HTERT RPE-1 (cell line): Measurements from ENCODE around the gene TNFSF13.
"Not testable (repeated sequence)": the region's sequence is repeated elsewhere in the genome, so short reads cannot be mapped to it uniquely, and the experiment has no call there.

Source experiments
- in situ Hi-C: fragments of 300-500 bp; cut with MboI; formaldehyde crosslinking; loops from 4 replicates; pipeline ENCODE4 v1.14.3; 2020; ENCODE audit warnings: low sequenced_read_pairs

TNFSF13 gene

DNA sequence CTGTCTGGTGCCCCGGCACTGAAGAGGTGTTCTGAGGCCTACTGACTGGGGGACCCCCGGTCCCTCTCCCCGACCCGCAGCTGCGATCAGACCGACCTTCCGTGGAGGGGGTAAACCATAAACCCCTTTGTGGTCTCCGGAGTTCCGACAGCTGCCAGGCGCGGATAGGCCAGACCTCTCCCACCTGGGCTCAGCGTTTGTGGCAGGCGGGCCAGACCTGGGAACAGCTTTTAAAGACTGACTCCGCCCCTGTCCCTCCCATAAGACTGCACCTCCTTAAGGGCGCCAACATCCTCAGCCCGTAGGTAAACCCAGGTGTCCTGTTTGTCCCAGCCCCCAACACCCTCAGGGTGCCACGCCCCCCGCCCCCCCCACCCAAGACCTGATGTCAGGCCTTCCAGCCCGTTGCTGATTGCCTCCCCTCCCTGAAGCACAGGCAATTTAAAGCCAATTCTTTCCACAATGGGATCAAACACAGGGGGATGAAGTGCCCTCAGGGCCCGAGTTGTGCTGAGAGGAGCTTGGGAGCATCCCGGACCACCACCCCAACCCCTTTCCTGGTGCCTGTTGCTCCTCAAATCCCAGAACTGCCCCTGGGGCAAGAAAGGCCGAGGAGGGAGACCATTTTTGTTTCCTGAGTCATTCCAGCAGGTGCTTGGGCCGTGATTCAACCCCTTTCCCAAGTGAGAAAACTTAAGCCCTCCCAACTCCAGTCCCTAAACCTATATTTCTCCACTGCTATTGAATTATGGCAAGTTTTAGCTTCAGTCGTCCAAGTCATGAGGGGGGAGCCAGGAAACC is 31.5 kb downstream of the TNFSF13 start, which contains the start of gene SOX15:
SOX15 (minus strand) TSS at position 204 of the 801 bp plus-strand sequence. CDS start 418 bp downstream, outside the sequence.
- in situ Hi-C loops, result no loop called here

DNA sequence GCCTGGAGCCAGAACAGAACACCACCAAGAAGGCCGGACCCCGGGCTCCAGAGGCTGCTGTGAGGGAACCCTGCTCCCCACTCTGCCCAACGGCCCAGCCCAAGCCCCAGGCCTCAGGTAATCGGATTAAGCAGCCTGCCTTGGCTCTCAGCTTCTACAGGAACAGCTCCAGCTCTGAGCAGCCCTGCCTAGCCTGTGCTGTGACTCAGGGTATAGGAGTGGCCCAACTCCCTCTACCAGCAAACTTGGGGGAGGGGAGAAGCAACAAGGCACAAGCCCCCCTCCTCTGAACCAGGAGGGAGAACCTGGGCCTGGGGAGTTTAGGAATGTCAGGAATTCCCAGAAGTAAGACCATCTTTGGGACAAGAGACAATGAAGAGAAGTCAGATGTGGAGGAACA is 32.2 kb downstream of the TNFSF13 start:
- in situ Hi-C loops, result no loop called here

DNA sequence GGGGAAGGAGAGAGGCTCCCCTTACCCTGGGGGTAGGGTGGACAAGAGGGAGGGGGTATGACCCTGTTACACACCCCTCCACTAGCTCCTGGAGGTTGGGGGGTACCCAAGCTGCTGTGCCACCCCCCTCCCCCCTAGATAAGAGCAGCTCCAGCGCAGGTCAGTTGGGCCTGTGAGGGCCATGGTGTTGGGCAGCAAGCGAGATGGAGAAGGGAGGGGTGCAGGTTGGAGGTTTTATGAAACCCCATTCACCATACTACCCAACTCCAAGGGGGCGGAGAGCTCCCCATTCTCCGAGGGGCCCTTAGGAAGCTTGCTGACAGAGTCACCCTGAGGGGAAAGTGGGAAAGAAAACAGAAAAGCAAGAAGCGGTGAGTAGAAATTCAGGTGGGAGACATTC is 33.0 kb downstream of the TNFSF13 start:
- in situ Hi-C loops, result no loop called here

DNA sequence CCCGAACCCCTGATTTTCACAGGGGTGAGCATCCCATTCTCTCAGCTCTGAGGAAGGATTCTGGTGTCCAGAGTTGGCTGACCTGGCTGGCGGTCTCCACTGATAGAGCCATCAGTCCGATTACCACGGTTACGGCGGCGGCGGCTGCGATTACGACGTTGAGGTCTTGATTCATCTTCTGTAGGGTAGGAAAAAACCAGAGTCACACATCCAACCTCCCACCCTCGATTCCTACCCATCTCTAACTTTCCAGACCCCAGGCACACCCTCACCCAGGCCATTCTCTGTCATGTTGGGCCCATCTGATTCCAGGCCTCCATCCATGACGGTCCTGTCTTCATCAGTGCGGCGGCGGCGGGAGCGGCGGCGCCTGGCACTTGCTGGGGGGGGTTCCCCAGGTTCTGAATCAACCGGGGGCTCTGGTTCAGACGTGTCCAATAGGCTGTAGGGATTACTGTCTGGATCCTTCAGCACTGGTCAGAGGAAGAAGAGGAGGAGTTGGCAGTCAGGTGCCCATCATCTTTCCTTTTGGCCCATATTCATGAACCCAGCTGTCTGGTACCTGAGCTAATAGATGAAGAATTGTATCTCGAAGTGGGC is 34.0 kb downstream of the TNFSF13 start:
- in situ Hi-C loops, result no loop called here

DNA sequence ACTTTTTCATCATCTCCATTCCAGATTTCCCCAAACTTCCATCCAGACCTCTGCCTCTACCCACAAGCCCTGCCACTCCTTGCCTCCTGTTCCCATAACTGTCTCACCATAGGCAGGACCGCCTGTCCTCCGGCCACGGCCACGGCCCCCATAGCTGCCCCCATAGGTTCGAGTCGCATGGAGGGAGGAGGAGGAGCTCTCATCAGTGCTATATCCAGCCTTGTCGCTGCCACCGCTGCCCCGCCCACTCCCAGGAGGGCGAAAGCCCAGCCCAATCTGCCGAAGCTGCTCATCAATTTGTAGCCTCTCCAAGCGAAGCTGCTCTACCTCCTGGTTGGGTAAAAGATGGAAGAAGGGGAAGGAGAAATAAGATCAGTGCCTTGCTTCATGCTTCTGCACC is 34.7 kb downstream of the TNFSF13 start:
- in situ Hi-C loops, result no loop called here

DNA sequence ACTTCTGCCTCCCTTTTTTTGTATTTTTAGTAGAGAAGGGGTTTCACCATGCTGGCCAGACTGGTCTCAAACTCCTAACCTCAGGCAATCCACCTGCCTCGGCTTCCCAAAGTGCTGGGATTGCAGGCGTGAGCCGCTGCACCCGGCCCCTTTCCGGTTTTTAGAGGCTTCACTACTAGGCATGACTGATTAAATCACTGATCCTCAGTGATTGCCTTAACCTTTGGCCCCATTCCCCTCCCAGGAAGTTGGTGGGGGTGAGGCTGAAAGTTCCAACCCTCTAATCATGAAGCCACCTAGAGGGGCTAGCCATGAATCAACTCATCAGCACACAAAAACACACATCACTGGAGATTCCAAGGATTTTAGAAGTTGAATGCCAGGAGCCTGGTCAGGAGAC is 39.0 kb downstream of the TNFSF13 start:
- in situ Hi-C loops, result not testable (repeated sequence)

DNA sequence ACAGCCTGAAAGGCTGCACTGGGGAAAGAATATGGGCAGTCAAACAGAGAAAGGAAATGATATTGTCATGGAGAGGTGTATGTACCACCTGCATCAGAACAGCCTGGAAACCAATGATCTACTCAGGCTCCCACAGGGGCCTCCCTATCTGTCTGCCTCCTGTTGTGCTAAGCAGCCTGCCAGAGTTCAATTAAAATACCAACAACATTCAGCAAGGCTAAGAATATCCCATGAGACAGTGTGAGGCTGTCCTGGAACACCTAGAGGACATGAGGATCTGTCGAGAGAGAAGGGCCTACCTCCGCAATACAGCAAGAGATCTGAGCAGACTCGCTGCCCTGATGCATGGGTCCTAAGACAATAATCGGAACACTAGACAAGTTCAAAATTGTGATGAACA is 47.7 kb downstream of the TNFSF13 start:
- in situ Hi-C loops, result no loop called here

DNA sequence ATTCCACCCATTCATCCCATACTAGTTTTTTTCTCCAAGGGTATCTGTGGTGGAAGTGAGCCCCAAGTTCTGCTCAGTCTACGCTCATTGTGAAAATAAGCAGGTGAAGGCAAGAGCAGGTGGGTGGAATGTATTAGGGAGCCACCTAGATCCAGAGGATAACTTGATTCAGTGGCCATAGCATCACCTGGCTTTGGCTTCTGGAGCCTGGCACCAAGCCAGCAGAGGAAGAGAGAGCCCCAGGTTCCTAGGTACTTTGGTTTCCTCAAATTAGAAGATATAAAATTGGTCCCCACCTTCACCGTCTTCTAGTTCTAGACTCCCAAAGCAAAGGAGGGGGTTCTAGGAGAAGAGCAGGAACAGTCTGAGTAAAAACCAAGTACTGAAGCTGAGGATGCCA is 52.1 kb downstream of the TNFSF13 start:
- in situ Hi-C loops, result no loop called here
